Thoracic aorta endothelial cell (primary cell): ENCODE measurements around the gene XRCC6. TPM values are rescaled to one million over a fixed set of nuclear protein-coding genes. Genes with fewer than 3 reads are reported as not detected.

Source experiments
- small RNA-seq: library from RNA; depleted of rRNA; stranded (forward); fragments of <200 nt; gene quantifications from one replicate; pipeline ENCODE3, GENCODE V24; 2012
- total RNA-seq: library from RNA; depleted of rRNA; stranded (reverse); fragments of >200 nt; gene quantifications from 2 replicates; pipeline ENCODE4 v1.2.3, GENCODE V29; 2012

The XRCC6 gene
- 406 and 442 TPM in 2 replicates for total RNA-seq

GRCh38 chr22:41621099-41621910, at the start of gene XRCC6:
Gene XRCC6, plus strand, starts transcription at chr22:41621295. Its CDS starts 710 bp downstream, at chr22:41622005.

GRCh38 chr22:41589391-41590241, 31.5 kb upstream of the XRCC6 start, which contains the start of gene PMM1:
Gene PMM1, minus strand, starts transcription at chr22:41589840. Its CDS starts 35 bp downstream, at chr22:41589805.

GRCh38 chr22:41620589-41621098, 451 bp upstream of the XRCC6 start, which contains the start of gene DESI1:
Gene DESI1, minus strand, starts transcription at chr22:41621043. Its CDS starts 204 bp downstream, at chr22:41620839.

GRCh38 chr22:41688365-41689211, 67.5 kb downstream of the XRCC6 start, which contains the start of gene SNU13:
Gene SNU13, minus strand, starts transcription at chr22:41688867. Its CDS starts 71 bp downstream, at chr22:41688796.

GRCh38 chr22:41699264-41700107, 78.4 kb downstream of the XRCC6 start, which contains the start of gene MEI1:
Gene MEI1, plus strand, starts transcription at chr22:41699503. Its CDS starts 36 bp downstream, at chr22:41699539.

Small RNA genes lying within 50 kb of the gene (small RNA-seq; reads per million reads assigned to genes)
- gene HMGN2P10, result not detected
- not detected for gene RF00019
- 0.28 reads per million for gene RNU6-476P

Other genes with a start within 250 kb of the XRCC6 start
- gene TEF, start 239.4 kb upstream of the XRCC6 start, total RNA-seq, result 2.2 and 3.1 TPM in 2 replicates
- gene TOB2, start 174.5 kb upstream of the XRCC6 start, total RNA-seq, result 31.6 and 36.0 TPM in 2 replicates
- gene PHF5A, start 152.6 kb upstream of the XRCC6 start, total RNA-seq, result 54.1 and 63.7 TPM in 2 replicates
- gene ACO2, start 152.2 kb upstream of the XRCC6 start, total RNA-seq, result 62.4 and 76.7 TPM in 2 replicates
- 17.3 and 19.4 TPM in 2 replicates for gene POLR3H, start 76.8 kb upstream of the XRCC6 start, total RNA-seq
- gene CSDC2, start 60.3 kb upstream of the XRCC6 start, total RNA-seq, result not detected in 2 replicates
- 3.9 and 5.6 TPM in 2 replicates for gene PMM1, start 31.5 kb upstream of the XRCC6 start, total RNA-seq
- gene DESI1, start 252 bp upstream of the XRCC6 start, total RNA-seq, result 43.0 and 53.8 TPM in 2 replicates
- gene SNU13, start 67.6 kb downstream of the XRCC6 start, total RNA-seq, result 67.4 and 87.7 TPM in 2 replicates
- 1.4 and 4.3 TPM in 2 replicates for gene MEI1, start 78.2 kb downstream of the XRCC6 start, total RNA-seq
- gene CCDC134, start 179.4 kb downstream of the XRCC6 start, total RNA-seq, result 7.6 and 7.7 TPM in 2 replicates
- 83.4 and 113 TPM in 2 replicates for gene SREBF2, start 211.8 kb downstream of the XRCC6 start, total RNA-seq